NCI-H2196 (cell line): Measurements from ENCODE around the gene MAL.

Experiments
- DNase-seq: peaks from one replicate; lab custom pipeline; 2025; ENCODE audit not compliant: unreplicated experiment; lab: John Stamatoyannopoulos, UW

MAL gene

DNA sequence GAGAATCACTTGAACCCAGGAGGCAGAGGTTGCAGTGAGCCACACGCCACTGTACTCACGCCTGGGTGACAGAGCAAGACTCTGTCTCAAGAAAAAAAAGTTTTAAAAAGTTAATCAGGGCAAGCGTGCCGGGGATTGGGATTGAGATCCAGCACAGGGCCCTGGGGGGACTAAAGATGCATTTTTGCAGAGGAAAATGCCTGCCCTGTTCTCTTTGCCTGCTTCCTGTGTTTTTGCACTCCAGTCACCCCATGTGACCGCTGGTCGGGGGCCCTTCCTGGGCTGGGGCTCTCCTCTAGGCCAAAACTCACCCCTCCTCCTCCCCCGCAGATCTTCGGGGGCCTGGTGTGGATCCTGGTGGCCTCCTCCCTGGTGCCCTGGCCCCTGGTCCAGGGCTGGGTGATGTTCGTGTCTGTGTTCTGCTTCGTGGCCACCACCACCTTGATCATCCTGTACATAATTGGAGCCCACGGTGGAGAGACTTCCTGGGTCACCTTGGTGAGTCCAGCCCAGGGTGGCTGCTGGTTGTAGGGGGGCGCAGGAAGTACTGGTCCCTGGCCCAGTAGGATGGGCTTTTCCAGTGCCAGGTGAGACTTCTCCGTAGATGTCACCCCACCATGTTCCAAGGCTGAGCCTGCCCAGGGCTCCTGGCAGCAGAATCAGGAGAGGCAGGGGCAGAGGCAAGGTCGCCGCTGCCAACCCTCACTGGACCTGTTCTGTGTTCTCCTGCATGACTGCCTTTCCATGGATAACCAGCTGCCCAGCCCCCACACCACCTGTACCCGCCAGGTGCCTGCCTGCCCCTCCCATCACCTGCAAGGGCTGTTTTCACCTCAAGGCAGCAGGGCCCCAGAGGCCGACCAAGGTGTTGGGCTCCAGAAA lies 22.4 kb downstream of the MAL start:
- DNase-seq = no peak

DNA sequence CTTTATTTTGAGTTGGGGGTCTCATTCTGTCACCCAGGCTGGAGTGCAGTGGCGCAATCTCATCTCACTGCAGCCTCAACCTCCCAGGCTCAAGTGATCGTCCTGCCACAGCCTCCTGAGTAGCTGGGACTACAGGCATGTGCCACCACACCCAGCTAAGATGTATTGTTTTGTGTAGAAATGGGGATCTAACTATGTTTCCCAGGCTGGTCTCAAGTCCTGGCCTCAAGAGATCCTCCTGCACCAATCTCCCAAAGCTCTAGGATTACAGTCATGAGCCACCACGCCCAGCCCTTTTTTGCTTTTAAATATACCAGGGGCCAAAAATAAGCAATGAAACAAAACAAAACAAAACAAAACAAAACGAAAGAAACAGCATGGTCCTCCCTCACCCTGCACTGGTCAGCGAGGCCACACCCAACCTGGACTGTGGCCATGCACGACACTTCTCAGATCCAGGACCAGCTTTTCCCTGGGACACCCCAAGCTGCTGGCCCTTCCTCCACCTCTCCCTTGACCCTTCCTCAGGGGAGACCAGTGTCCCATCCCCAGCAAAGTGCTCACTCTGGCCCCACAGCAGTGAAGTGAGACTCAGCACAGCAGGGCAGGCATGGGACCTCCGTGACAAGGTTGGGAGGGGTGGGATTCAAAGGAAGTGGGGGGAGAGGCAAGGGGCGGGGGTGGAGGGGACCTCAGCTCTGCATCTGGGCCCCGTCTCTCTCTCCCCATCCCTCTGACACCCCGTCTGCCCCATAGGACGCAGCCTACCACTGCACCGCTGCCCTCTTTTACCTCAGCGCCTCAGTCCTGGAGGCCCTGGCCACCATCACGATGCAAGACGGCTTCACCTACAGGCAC lies 23.5 kb downstream of the MAL start:
- DNase-seq = no peak

DNA sequence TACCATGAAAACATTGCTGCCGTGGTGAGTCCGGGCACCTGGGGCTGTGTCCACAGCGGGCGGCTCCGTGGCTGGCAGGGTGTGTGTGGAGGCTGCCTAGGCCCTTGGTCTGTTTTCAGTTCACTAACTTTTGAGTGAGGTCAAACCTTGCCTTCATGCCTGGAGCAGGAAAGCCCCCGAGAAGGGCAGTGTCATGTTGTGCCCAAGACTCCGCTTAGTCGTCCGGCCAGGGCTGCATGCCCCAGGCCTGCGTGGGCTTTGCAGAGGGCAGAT lies 24.1 kb downstream of the MAL start:
- no peak for DNase-seq

DNA sequence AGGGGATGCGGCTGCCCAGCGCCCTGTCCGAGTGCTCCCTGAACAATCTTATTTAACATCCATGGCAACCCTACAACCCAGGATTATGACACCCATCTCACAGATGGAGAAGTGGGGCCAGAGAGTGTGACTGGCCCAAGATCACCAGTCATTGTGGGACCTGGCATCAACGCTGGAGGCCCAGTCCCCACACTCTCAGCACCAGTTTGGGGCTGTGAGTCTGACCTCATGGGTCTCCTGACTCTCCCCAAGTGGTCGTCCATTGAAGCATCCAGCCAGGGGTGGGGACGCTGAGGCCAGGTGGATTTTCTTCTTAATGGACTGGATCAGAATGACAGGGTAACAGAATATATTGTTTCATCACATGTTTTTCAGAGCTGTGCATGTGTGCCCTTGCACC lies 24.5 kb downstream of the MAL start:
- DNase-seq = no peak

DNA sequence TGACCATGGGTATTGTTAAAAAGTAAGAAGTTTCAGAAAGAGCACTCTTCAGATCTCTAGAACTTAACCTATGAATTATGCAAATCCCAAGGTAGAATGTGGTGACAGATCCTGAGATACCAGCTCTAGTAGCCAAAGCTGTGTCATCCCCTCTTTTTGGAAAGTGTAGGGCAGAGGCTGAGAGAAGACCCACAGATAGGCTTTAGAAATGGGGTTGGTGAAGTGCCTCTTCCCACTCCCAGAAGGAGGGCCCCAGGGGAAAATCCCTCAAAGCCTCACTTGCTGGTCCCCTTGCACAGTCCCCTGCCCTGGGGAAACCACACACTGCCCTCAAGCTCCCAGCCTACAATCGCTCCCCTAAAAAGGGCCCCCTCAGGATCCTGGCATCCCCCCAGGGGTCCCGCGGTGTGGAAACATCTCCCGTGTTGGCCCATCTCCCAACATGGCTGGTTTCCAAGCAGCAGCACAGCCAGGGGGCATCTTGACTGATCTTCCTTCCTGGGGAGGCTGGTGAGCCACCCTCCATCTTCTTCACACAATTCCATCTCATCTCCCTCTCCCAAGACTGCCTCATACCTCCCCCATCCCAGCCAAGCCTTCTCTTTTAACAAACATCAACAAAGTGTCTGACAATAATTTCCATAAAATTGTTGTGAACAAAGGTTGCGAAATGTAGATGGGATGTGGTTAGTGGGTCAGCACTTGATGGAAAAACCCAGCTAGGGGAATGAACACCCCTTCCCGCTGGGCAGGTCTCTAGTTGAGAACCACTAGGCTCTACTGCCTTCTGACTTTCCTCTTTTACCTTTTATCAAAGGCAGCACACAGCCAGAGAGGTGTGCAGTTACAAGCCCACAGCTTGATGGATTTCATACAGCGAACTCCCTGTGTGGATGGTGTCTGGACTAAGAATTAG lies 25.1 kb downstream of the MAL start:
- DNase-seq = no peak

DNA sequence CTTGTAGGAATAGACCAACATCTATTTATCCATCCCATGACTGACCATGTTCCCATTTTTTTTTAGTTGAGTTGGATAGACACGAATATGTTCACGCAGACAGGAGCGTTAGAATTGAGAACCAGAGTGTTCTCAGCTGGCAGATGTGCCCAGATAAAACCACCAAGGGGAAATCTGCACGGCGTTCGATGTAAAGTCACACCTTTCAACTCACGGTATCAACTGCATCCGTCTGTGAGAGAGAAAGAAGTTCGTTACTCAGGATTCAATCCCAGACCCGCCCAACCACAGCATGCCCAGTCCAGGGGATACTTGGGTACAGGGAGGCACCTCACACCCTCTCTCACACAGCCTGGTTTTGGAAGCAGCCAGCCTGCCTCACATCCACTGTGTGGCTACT lies 26.1 kb downstream of the MAL start:
- DNase-seq = no peak

DNA sequence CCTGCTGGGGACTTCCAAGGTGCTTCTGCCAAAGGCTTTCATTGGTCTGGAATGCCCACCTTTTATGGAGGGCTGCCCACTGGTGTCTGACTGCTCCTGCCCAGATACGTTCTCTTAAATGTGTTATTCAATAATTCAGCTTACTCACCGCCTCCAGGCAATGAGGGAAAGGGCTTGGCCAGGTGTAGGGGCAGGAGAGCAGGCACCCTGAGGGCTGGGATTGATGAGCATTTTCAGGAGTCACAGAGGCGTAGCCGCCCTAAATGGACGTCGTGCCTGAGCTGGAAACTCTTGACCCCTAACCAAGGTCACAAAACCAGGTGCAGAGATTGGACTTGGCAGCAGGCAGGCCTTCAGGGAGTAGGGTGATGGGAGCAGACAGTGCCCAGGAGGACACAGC lies 26.8 kb downstream of the MAL start:
- no peak for DNase-seq

DNA sequence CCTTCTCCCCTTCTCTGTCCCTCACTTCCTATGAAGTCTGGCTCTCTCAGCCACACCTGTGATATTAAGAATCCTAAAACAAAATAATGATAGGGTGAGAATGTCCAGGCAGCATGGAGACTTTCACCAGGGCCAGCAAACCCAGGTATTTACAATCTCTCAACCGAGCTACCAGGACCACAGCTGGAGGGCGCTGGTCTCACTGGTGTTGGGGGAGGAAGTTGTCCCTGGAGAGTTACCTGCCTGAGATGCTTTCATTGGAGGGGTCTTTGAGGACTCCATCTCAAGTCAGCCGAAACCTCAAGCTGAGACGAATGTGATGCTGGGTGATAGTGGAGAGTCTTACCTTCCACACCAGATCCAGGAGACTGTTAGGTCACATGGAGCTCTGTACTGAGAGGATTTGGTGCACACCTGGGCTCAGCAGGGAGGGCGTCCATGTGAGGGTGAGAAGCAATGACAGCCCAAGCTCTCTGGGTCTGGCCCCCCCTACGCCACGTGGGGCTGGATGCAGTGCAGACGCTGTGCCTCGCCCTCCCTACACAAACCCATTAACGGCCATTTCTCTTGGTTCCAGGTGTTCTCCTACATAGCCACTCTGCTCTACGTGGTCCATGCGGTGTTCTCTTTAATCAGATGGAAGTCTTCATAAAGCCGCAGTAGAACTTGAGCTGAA lies 27.4 kb downstream of the MAL start:
- DNase-seq = no peak

DNA sequence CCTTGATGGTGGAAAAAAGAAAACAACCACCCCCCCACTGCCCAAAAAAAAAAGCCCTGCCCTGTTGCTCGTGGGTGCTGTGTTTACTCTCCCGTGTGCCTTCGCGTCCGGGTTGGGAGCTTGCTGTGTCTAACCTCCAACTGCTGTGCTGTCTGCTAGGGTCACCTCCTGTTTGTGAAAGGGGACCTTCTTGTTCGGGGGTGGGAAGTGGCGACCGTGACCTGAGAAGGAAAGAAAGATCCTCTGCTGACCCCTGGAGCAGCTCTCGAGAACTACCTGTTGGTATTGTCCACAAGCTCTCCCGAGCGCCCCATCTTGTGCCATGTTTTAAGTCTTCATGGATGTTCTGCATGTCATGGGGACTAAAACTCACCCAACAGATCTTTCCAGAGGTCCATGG lies 28.0 kb downstream of the MAL start:
- DNase-seq = no peak

DNA sequence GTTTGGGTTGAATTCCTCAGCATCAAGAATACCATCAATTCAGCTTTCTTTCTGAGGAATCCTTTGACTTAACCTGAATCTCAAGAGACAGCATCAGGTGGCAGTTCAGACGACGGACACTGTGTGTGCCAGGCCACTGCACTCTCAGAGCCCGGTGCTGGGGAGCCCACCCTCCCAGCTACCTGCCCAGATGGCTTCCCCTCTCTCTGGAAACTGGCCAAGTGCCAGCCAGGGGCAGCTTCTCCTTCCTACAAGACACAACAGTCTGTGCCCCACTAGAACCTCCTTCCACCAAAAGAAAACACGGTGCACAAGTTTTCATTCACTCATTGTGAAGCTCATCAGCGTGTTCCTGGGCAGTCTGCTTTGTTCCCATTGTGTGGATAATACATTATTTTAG lies 28.5 kb downstream of the MAL start:
- no peak for DNase-seq

DNA sequence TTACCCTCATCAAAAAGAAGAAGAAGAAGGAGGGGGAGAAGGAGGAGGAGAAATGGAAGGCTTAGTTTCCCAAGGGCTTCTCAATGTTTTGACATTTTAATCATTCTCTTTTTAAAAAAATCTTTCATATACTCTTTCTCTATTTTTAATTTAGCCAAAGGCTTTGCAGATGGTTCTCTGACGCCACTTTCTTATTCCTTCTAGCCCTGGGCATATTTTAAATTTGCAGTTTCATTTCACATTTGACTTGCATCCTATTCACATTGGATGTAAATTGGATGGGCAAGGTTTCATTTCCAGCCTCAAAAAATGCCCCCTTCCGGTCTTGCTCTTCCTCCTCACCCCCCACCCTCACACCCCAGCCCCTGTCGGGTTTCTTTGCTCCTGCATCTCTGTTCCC lies 29.8 kb downstream of the MAL start:
- no peak for DNase-seq

DNA sequence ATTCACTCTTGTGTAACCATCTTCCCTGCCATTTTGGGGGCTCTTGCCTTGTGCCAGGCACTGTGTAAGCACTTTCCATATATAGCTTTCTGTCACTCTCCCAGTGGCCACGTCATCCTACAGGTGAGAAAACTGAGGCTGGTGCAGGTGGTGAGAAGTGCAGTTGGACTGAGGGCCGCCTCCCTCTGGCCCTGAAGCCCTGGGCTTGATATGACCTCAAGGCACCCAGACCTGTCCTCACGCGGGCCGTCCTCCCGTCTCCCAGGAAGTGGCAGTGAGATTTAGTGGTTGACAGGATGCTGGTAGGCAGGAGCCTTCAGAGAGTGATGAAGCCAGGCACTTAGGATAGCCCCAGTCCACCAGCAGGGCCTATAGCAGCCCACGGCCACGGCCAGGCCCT lies 30.5 kb downstream of the MAL start:
- no peak for DNase-seq

DNA sequence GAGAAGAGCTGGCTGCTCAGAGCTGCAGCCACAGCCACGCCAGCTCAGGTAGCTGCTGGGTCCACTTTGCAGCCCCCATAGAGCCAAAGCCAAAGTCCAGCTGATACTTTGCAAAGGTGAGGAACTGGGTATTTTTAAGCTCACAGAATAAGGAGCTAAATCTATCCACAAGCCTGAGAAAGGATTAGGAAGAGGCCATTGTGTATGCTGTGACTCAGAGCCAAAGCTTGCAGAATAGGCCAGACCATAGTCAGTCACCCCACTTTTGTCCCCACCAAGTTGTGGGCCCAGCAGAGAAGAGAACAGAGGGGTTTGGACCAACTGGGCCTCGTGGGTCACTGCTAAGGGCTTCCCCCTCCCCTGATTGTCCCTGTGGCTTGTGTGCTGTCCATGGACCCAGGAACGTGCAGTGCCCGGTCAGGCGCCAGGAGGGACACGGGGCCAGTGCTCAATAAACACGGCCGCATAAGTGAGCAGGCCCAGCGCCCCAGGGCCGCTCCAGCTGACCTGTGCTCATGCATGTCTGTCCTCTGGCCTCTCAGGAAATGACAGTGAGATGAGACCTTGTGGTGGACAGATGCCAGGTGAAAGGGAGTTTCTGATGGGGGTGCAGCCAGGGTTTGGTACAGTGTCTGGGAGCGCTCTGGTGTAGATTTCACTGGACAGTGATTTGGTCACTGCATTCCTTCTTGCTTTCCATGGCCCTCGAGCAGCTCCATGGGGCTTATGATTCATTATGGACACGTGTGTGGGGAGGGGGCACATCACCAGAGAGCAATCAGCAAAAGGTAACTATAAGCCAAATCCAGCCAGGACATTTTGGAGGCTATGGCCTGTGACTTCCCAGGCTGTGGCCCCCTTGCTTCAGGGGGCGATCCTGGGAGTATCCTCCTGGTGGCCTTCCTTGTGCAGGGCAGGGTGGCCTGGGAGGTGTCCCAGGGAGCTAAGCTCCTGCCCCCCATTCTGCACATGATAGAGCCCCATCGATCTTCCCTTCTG lies 31.3 kb downstream of the MAL start:
- DNase-seq = no peak

DNA sequence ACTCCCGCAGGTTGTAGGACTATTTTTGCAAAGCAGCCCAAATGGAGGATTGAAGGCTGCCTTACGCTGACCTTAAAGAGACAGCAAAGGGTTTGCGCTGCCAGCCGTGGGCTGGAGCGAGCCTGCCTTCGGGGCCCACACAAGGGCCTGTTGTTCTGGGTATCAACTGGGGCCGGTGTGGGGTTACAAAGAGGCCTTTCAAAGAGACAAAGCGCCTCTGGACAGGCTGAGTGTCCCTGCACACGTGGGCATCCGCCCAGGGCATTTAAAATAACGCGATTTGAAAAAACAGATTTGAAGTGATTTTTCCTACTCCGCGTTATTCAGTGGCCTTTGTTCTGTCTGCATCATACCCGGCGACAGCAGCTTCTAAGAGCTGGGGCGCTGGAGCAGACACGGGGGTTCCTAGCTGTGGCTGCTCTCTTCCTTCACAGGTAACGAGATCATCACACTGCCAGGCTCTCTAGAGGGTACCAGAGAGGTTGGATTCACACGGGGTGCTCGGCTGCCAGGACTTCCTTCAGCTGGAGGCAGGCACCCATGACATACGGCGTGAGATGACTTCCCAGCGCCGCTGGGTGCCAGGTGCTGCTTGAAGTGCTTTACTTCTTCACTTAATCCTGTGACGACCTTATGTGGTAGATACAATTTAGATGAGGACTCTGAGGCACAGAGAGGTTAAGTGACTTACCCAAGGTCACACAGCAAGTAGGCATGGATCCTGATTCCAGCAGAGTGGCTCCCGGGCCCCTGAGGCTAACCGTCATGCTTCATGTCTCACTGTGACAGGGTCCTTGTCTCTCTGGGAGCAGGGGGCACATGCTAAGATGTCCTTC lies 32.2 kb downstream of the MAL start:
- no peak for DNase-seq

DNA sequence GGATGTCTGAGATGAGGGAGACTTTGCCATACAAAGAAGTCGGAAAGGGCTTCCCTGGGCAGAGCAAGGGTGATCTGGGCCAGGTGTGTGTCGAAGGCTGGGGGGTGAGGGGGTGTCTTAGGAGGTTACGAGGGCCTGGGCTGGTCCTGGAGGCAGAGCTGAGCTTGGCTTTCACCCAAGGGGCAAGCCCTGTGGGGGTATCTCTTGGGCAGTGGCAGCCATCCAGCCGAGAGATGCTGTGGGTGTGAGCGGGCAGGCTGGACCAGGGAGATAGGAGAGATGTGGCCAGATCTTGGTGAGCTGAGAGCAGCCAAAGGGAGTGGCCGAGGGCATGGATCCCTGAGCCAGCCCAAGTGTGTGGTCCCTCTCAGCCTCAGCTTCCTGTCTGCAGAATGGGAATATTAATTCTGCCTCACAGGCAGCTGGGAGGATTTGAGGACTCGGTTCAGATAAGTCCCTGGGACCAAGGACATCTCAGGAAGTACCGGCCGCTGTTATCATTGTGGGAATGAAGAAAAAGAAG lies 33.0 kb downstream of the MAL start:
- no peak for DNase-seq

DNA sequence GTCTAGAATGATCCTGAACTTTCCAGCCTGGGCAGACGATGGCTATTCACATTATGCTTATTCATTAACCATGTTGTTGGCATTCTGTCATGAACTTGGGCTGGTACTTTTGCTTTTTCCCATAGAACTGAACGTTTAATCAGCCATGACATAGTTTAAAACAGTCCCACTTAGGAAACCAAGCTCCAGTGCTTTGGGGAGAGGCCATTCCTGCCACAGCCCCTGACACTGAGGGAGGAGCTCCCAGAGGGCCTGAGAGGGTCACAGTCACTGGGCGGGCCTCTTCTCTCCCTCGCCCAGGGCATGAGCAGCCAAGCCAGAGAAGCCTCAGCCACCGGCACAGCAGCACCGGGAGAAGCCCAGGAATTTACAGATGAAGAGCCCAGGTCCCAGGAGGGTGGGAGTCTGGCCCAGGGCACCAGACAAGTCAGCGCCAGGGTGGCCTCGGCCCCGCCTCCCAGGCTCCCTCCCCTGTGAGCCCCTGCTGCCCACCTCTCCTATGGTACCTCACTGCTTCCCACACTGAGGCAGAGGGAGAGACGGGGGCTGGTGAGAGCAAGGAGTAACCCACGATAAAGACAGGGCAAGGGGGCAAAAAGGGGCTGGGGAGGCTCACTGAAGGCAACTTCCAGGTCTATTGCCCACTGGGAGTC lies 33.6 kb downstream of the MAL start:
- DNase-seq = no peak

DNA sequence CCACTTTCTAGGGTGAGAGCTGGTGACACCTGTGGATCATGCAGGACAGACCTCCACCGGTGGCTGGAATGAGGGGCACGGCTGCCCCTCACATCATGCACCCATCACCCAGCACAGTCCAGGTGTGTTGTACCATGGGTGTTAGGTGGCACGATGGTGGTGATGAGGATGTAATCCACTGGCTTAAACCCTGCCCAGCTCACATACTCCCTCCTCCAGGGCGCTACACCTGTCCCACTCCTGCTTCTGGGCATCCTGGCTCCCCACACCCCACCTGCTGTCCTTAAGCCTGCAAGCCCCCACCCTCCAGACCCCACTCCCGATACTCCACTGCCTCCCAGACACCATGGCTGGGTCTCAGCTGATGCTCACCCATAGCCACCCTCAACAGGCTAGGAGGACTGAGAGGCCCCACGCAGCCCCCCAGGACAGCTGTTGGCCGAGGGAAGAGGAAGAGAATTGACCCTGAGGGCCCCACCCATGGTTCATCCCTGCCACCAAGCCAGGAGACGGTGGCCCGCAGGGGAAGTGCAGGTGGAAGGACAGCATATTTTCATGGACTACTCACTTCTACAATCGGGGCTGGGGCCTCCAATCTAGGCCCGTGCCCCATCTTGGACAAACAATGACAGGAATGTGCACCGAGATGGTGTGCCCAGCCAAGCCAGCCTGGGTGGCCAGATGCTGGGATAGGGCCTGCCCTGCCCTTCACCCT lies 34.3 kb downstream of the MAL start:
- DNase-seq = no peak
